GM21367 (cell line): ENCODE results near the gene MN1.
"Not testable (repeated sequence)": the region's sequence is repeated elsewhere in the genome, so short reads cannot be mapped to it uniquely, and the experiment has no call there.

Experiments
- ATAC-seq: cut with Tn5 transposase; IDR thresholded peaks from one replicate; pipeline ENCODE4 v1.9.1; 2021; ENCODE audit not compliant: unreplicated experiment

The MN1 gene

GRCh38 chr22:27745809-27746208, 55.7 kb downstream of the MN1 start:
- ATAC-seq: no peak

GRCh38 chr22:27745154-27745553, 56.4 kb downstream of the MN1 start:
- no peak for ATAC-seq

- ATAC-seq: not testable (repeated sequence)
Observed at GRCh38 chr22:27744078-27744477, 57.5 kb downstream of the MN1 start.

GRCh38 chr22:27740202-27740748, 61.3 kb downstream of the MN1 start:
- no peak for ATAC-seq

GRCh38 chr22:27737521-27737920, 64.0 kb downstream of the MN1 start:
- ATAC-seq: no peak

GRCh38 chr22:27734066-27734465, 67.5 kb downstream of the MN1 start:
- ATAC-seq: no peak

- ATAC-seq: no peak
Observed at GRCh38 chr22:27732841-27733240, 68.7 kb downstream of the MN1 start.

GRCh38 chr22:27732391-27732790, 69.2 kb downstream of the MN1 start:
- ATAC-seq: no peak

GRCh38 chr22:27731621-27732020, 69.9 kb downstream of the MN1 start:
- ATAC-seq: no peak

GRCh38 chr22:27730641-27731433, 70.7 kb downstream of the MN1 start:
- no peak for ATAC-seq

- no peak for ATAC-seq
Observed at GRCh38 chr22:27729246-27729645, 72.3 kb downstream of the MN1 start.

- no peak for ATAC-seq
Observed at GRCh38 chr22:27727673-27728451, 73.7 kb downstream of the MN1 start.

- no peak for ATAC-seq
Observed at GRCh38 chr22:27726686-27727449, 74.7 kb downstream of the MN1 start.

GRCh38 chr22:27726331-27726685, 75.2 kb downstream of the MN1 start:
- no peak for ATAC-seq

- ATAC-seq: no peak
Observed at GRCh38 chr22:27725661-27726060, 75.9 kb downstream of the MN1 start.

- ATAC-seq: no peak
Observed at GRCh38 chr22:27724709-27725108, 76.8 kb downstream of the MN1 start.

GRCh38 chr22:27724157-27724556, 77.4 kb downstream of the MN1 start:
- no peak for ATAC-seq

- ATAC-seq: no peak
Observed at GRCh38 chr22:27723708-27724107, 77.8 kb downstream of the MN1 start.

- ATAC-seq: no peak
Observed at GRCh38 chr22:27723158-27723557, 78.4 kb downstream of the MN1 start.

- ATAC-seq: no peak
Observed at GRCh38 chr22:27720860-27721259, 80.7 kb downstream of the MN1 start.

- no peak for ATAC-seq
Observed at GRCh38 chr22:27719535-27720227, 81.9 kb downstream of the MN1 start.
